GM12892 (cell line): ENCODE measurements around the gene ATG4A.

Source experiments
- POLR2A ChIP-seq: IDR thresholded peaks from 2 replicates; pipeline ENCODE4 v1.6.1; 2011; ENCODE audit warnings: low read depth, low read length, control low read depth
- POLR2AphosphoS5 ChIP-seq: IDR thresholded peaks from 2 replicates; pipeline ENCODE4 v1.6.1; 2011; ENCODE audit warnings: low read depth, low read length, control low read depth
- TAF1 ChIP-seq: IDR thresholded peaks from 2 replicates; pipeline ENCODE4 v1.6.1; 2011; ENCODE audit warnings: low read depth, mild to moderate bottlenecking, control low read depth, low read length, borderline replicate concordance

DNA sequence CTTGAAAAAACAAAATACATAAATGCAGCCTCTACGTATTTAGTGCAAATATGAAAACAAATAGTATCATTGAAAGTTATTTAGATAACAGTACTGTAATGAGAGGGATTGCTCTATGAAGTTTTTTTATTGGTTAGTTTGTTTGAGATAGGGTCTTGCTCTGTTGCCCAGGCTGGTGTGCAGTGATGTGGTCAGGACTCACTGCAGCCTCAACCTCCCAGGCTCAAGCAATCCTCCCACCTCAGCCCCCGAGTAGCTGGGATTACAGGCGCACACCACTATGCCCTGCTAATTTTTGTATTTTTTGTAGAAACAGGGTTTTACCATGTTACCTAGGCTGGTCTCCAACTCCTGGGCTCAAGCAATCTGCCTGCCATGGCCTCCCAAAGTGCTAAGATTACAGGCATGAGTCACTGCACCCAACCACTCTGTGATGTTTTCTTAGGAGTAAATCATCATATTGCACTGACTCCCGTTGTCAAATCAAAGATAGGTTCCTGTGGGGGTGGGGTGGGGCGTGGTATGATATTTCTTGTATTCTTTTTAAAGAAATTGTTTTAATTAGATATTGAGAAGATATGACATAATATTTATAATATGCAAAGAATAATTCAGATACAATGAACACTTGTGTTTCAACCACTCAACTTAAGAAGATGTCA, 75.8 kb downstream of the ATG4A start:
- TF ChIP-seq POLR2AphosphoS5 (no peak), POLR2A (no peak), TAF1 (no peak)
